ENCODE results near the gene CLASRP.
"Not testable (repeated sequence)": the region's sequence is repeated elsewhere in the genome, so short reads cannot be mapped to it uniquely, and the experiment has no call there.

The CLASRP gene

DNA sequence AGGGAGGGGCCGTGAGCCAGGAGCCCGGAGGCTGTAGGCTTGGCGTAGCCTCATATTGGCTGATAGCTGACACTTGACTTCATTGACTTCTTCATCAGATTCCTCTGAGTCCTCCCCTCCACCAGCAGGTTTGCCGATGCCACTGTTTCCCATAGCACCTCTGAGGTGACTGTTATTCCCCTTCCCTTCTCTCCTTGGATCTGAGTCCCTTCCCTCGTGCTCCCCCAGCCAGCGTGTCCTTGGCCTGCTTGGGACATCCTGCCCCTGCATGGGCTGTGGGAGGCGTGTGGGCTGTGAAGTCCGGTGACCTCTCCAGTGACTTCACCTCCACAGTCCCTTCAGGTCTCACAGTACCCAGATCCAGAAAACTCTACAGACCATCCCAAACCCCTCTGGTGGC, 63.0 kb downstream of the CLASRP start:
- H3K36me3 Mint-ChIP-seq (ENCODE audit: low read depth), result no peaks in the 10 kb centered on the region
- H3K4me1 Mint-ChIP-seq, result peaks cover 82% of the 10 kb centered on the region
- peak overlapping the region in 2 of 3 experiments; percentile 83 to 87 for H3K27ac Mint-ChIP-seq
- H3K9me3 Mint-ChIP-seq, result no peaks in the 10 kb centered on the region
- no peak for TF ChIP-seq CTCF (IDR thresholded peaks at IDR 0.05; ENCODE audit: unreplicated experiment in 3 of 3)
- H3K27me3 Mint-ChIP-seq (ENCODE audit: low read depth), result no peaks in the 10 kb centered on the region
- peak overlapping the region in 2 of 3 experiments; percentile 14 to 21 for H3K4me3 Mint-ChIP-seq

DNA sequence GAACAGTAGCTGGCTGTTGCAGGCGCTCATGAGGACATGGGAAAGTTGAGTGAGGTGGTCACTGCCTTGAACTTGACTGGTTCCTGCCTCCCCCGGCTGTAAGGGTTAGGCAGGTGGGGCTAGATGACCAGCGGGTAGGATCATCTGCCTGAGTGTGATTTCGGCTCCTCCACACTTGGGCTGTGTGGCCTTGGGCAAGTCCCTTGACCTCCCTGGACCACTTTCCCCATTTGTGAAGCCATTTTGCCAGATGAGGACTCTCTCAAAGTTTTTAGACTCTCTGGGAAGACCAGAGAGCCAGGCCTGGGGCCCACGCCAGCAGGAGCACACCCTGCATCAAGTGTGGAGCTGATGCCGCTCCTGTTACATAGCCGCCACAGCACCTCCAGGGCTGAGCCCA, 63.6 kb downstream of the CLASRP start:
- H3K9me3 Mint-ChIP-seq, result no peaks in the 10 kb centered on the region
- no peak overlapping the region for H3K4me3 Mint-ChIP-seq
- no peak overlapping the region for H3K27ac Mint-ChIP-seq
- H3K36me3 Mint-ChIP-seq (ENCODE audit: low read depth), result no peaks in the 10 kb centered on the region
- TF ChIP-seq CTCF (IDR thresholded peaks at IDR 0.05; ENCODE audit: unreplicated experiment in 3 of 3), result no peak
- H3K27me3 Mint-ChIP-seq (ENCODE audit: low read depth), result no peaks in the 10 kb centered on the region
- H3K4me1 Mint-ChIP-seq, result peaks cover 77% of the 10 kb centered on the region

GRCh38 chr19:45103156-45103507, 64.3 kb downstream of the CLASRP start:
- TF ChIP-seq CTCF (IDR thresholded peaks at IDR 0.05; ENCODE audit: unreplicated experiment in 3 of 3), result no peak
- Mint-ChIP-seq H3K4me3 (peak overlapping the region in 1 of 3 experiments; percentile 51), H3K9me3 (no peaks in the 10 kb centered on the region), H3K27ac (peak overlapping the region; percentile 79 to 95 (median 86)), H3K36me3 (ENCODE audit: low read depth) (no peaks in the 10 kb centered on the region), H3K27me3 (ENCODE audit: low read depth) (no peaks in the 10 kb centered on the region), H3K4me1 (peaks cover 76% of the 10 kb centered on the region)

GRCh38 chr19:45103508-45104319, 64.9 kb downstream of the CLASRP start:
- TF ChIP-seq CTCF (IDR thresholded peaks at IDR 0.05; ENCODE audit: unreplicated experiment in 3 of 3), result no peak
- Mint-ChIP-seq H3K36me3 (ENCODE audit: low read depth) (no peaks in the 10 kb centered on the region), H3K4me1 (peaks cover 70% of the 10 kb centered on the region), H3K27ac (peak overlapping the region; percentile 79 to 95 (median 86)), H3K4me3 (peak overlapping the region; percentile 17 to 64 (median 51)), H3K9me3 (no peaks in the 10 kb centered on the region), H3K27me3 (ENCODE audit: low read depth) (no peaks in the 10 kb centered on the region)

DNA sequence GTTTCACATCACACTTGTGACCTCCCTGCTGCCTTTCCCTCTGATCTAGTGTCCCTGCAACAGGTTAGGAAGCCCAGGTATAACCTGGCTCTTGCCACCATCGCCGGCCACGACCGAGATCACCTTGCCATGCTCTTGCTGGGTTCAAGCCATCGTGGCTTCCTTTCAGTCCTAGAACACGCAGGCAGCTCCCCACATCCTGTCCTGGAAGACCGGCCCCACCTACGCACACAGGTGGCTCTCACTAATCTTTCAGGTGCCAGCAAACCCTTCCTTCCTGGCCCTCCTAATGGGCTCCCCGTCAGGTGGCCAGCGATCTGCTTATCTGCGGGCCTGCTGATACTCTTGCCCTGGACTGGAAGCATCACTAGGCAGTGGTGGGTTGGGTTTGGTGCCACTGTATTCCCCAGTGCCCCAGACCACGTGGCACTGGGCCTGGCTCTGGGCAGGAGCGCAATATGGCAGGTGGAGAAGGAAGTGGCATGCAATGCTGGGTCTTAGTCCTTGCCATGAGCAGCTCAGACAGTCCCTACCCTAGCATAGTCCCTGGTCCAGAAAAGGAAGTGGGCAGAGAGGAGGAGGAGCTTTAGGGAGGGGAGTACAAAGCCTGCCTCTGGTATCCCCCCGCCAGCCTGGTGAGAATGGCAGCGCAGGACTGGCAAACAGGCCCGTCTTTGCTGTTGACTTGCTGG, 66.0 kb downstream of the CLASRP start:
- Mint-ChIP-seq H3K4me3 (peak overlapping the region; percentile 26 to 39 (median 31)), H3K4me1 (peaks cover 59% of the 10 kb centered on the region), H3K27ac (peak overlapping the region; percentile 79 to 95 (median 86)), H3K27me3 (ENCODE audit: low read depth) (no peaks in the 10 kb centered on the region), H3K36me3 (ENCODE audit: low read depth) (no peaks in the 10 kb centered on the region), H3K9me3 (no peaks in the 10 kb centered on the region)
- TF ChIP-seq CTCF (IDR thresholded peaks at IDR 0.05; ENCODE audit: unreplicated experiment in 3 of 3), result no peak

GRCh38 chr19:45106363-45106762, 67.5 kb downstream of the CLASRP start:
- H3K4me3 Mint-ChIP-seq; H3K27me3 Mint-ChIP-seq (ENCODE audit: low read depth): not testable (repeated sequence)

More at GRCh38 chr19:45106363-45106762, 67.5 kb downstream of the CLASRP start:
- H3K27ac Mint-ChIP-seq; H3K36me3 Mint-ChIP-seq (ENCODE audit: low read depth); H3K9me3 Mint-ChIP-seq: not testable (repeated sequence)
- H3K4me1 Mint-ChIP-seq, result peaks cover 43% of the 10 kb centered on the region
